ENCODE measurements around the gene SIRT7. TPM values are rescaled to one million over a fixed set of nuclear protein-coding genes. Genes with fewer than 3 reads are reported as not detected.
A peak's percentile ranks its signal among the peaks of the same experiment; 100 is the strongest.

SIRT7 gene
- polyA plus RNA-seq, 1 donor from 2014 or later = 44.5 TPM

- no peaks in the 10 kb centered on the region for H3K9me2 ChIP-seq (ENCODE audit: insufficient read depth, low read length)
- H3K4me2 ChIP-seq (ENCODE audit: low read length) = no peak overlapping the region
- H3K9me3 ChIP-seq (ENCODE audit: low read length) = no peaks in the 10 kb centered on the region
- H3K27me3 ChIP-seq (ENCODE audit: insufficient read depth, low read depth, low read length) = no peaks in the 10 kb centered on the region
- no peak overlapping the region for H3K9ac ChIP-seq (ENCODE audit: low read length)
- no peaks in the 10 kb centered on the region for H3F3A ChIP-seq (ENCODE audit: insufficient read depth, low read length, poor library complexity, severe bottlenecking)
- no peaks in the 10 kb centered on the region for H4K20me1 ChIP-seq (ENCODE audit: insufficient read depth)
- H2AFZ ChIP-seq (ENCODE audit: low read depth, low read length) = no peak overlapping the region
- H3K4me3 ChIP-seq (ENCODE audit: low read length) = no peak overlapping the region
- no peaks in the 10 kb centered on the region for H3K36me3 ChIP-seq (ENCODE audit: insufficient read depth, low read length)
- TF ChIP-seq, protein P1, sequence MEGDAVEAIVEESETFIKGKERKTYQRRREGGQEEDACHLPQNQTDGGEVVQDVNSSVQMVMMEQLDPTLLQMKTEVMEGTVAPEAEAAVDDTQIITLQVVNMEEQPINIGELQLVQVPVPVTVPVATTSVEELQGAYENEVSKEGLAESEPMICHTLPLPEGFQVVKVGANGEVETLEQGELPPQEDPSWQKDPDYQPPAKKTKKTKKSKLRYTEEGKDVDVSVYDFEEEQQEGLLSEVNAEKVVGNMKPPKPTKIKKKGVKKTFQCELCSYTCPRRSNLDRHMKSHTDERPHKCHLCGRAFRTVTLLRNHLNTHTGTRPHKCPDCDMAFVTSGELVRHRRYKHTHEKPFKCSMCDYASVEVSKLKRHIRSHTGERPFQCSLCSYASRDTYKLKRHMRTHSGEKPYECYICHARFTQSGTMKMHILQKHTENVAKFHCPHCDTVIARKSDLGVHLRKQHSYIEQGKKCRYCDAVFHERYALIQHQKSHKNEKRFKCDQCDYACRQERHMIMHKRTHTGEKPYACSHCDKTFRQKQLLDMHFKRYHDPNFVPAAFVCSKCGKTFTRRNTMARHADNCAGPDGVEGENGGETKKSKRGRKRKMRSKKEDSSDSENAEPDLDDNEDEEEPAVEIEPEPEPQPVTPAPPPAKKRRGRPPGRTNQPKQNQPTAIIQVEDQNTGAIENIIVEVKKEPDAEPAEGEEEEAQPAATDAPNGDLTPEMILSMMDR (IDR thresholded peaks at IDR 0.05; ENCODE audit: poor library complexity, severe bottlenecking) = no peak
- TF ChIP-seq REST (IDR thresholded peaks at IDR 0.05; ENCODE audit: borderline replicate concordance) (no peak), MXI1 (conservative IDR thresholded peaks at IDR 0.05; ENCODE audit: poor library complexity, severe bottlenecking) (no peak), RAD21 (conservative IDR thresholded peaks at IDR 0.05) (no peak), POLR2AphosphoS5 (IDR thresholded peaks at IDR 0.05) (no peak), EZH2 (IDR thresholded peaks at IDR 0.05; ENCODE audit: borderline replicate concordance, insufficient read depth, low read length, poor library complexity, severe bottlenecking) (no peak), SMC3 (conservative IDR thresholded peaks at IDR 0.05; ENCODE audit: poor library complexity) (no peak), TAF1 (IDR thresholded peaks at IDR 0.05; ENCODE audit: low read depth) (no peak), EP300 (conservative IDR thresholded peaks at IDR 0.05; ENCODE audit: poor library complexity, severe bottlenecking) (no peak)
- peaks cover 8% of the 10 kb centered on the region for H3K79me2 ChIP-seq (replicated peaks; ENCODE audit: insufficient read depth, low read length)
- no peak overlapping the region for H3K27ac ChIP-seq (ENCODE audit: low read length)
Observed at GRCh38 chr17:81895400-81895799, 22.6 kb downstream of the SIRT7 start.

DNA sequence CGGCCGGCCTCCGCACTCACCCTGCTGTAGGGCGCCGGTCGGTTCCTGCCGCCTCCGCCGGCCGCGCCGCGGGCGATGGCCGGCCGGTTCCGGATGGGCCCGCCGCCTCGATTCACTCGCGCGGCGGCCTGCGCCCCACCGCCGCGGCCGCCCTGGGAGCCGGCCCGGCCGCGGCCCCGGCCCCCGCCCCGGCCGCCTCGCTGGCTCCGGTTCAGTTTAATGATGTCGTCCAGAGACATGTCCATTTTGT lies 26.7 kb downstream of the SIRT7 start:
- Histone ChIP-seq H4K20me1 (ENCODE audit: insufficient read depth) (no peaks in the 10 kb centered on the region), H3F3A (ENCODE audit: insufficient read depth, low read length, poor library complexity, severe bottlenecking) (no peaks in the 10 kb centered on the region), H3K36me3 (ENCODE audit: insufficient read depth, low read length) (no peaks in the 10 kb centered on the region), H2AFZ (ENCODE audit: low read depth, low read length) (no peak overlapping the region), H3K79me2 (replicated peaks; ENCODE audit: insufficient read depth, low read length) (peaks cover 13% of the 10 kb centered on the region), H3K9me3 (ENCODE audit: low read length) (no peaks in the 10 kb centered on the region), H3K4me3 (ENCODE audit: low read length) (peak overlapping the region; percentile 88), H3K9ac (ENCODE audit: low read length) (peak overlapping the region; percentile 74), H3K27me3 (ENCODE audit: insufficient read depth, low read depth, low read length) (no peaks in the 10 kb centered on the region), H3K9me2 (ENCODE audit: insufficient read depth, low read length) (no peaks in the 10 kb centered on the region), H3K27ac (ENCODE audit: low read length) (no peak overlapping the region), H3K4me2 (ENCODE audit: low read length) (no peak overlapping the region)
- TF ChIP-seq POLR2AphosphoS5 (IDR thresholded peaks at IDR 0.05) (no peak), SMC3 (conservative IDR thresholded peaks at IDR 0.05; ENCODE audit: poor library complexity) (no peak), EZH2 (IDR thresholded peaks at IDR 0.05; ENCODE audit: borderline replicate concordance, insufficient read depth, low read length, poor library complexity, severe bottlenecking) (no peak), MXI1 (conservative IDR thresholded peaks at IDR 0.05; ENCODE audit: poor library complexity, severe bottlenecking) (no peak), RAD21 (conservative IDR thresholded peaks at IDR 0.05) (no peak), TAF1 (IDR thresholded peaks at IDR 0.05; ENCODE audit: low read depth) (no peak), EP300 (conservative IDR thresholded peaks at IDR 0.05; ENCODE audit: poor library complexity, severe bottlenecking) (no peak), REST (IDR thresholded peaks at IDR 0.05; ENCODE audit: borderline replicate concordance) (no peak)
- TF ChIP-seq, protein P1 (IDR thresholded peaks at IDR 0.05; ENCODE audit: poor library complexity, severe bottlenecking) = no peak
